Measurements from ENCODE around the gene LPP. TPM values are rescaled to one million over a fixed set of nuclear protein-coding genes. Genes with fewer than 3 reads are reported as not detected.

Gene LPP
- total RNA-seq, 1 donor from 2014 or later = 93.9 TPM

- TF ChIP-seq CTCF (conservative IDR thresholded peaks at IDR 0.05; ENCODE audit: low read depth, low read length) = no peak
- no peak overlapping the region for H3K4me3 ChIP-seq (ENCODE audit: low read depth, low read length)
- DNase-seq (ENCODE audit: low read depth) = no peak
Observed at GRCh38 chr3:188660415-188660814, 506.5 kb downstream of the LPP start.

DNA sequence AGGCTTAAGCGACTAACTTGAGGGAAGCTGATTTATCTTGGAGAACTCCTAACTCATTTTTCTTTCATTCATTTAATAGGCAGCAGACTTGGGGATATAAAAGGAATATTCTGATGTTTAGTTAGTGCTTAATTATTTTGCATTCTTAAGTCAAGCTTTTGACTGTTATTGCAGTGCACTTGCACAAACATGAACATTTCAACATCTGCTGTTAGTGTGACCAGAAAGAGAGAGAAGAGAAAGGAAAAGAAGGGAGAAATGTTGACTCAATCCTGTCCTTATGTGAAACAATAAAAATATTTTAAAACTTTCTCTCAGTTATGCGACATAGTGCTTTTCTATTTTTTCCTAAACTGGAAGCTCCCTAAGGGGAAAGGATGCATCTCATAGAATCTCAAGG lies 507.8 kb downstream of the LPP start:
- no peak for DNase-seq (ENCODE audit: low read depth)
- H3K4me3 ChIP-seq (ENCODE audit: low read depth, low read length) = no peak overlapping the region
- TF ChIP-seq CTCF (conservative IDR thresholded peaks at IDR 0.05; ENCODE audit: low read depth, low read length) = no peak

DNA sequence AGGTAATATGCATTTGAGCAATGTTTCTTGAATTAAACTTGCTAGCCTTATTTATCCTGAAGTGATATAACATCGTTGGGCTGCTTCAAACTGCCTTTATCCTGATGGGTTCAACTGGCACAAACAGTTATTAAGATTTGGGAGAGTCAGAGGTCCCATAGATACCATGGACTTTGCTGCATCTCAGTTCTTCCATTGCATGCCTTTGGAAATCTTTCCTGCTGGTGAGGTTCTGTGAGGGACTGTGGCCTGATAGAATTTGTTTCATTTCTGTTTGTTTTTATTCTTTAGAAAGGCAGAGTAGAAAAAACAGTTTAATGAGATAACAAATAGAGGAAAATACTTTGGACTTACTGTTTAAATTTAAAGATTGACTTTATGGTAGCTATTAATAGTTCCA lies 508.3 kb downstream of the LPP start:
- no peak overlapping the region for H3K4me3 ChIP-seq (ENCODE audit: low read depth, low read length)
- no peak for DNase-seq (ENCODE audit: low read depth)
- no peak for TF ChIP-seq CTCF (conservative IDR thresholded peaks at IDR 0.05; ENCODE audit: low read depth, low read length)

DNA sequence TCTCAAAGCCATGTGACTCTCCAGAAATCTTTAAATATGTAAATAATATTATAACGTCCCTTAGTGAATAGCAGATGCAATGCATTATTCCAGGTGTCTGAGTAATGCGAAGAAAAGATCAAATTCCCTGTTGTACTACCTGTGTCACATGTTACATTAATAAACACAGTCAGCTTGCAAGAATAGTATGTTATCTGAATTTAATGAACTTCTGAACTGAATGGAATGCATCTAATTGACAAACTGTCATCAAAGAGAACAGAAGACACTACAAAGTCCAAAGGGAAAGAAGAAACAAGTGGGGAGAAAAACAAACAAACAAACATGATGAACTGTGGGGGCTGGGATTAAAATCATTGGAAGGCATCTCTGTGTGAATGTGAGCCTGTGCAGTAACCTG lies 508.8 kb downstream of the LPP start:
- no peak for DNase-seq (ENCODE audit: low read depth)
- no peak overlapping the region for H3K4me3 ChIP-seq (ENCODE audit: low read depth, low read length)
- no peak for TF ChIP-seq CTCF (conservative IDR thresholded peaks at IDR 0.05; ENCODE audit: low read depth, low read length)

DNA sequence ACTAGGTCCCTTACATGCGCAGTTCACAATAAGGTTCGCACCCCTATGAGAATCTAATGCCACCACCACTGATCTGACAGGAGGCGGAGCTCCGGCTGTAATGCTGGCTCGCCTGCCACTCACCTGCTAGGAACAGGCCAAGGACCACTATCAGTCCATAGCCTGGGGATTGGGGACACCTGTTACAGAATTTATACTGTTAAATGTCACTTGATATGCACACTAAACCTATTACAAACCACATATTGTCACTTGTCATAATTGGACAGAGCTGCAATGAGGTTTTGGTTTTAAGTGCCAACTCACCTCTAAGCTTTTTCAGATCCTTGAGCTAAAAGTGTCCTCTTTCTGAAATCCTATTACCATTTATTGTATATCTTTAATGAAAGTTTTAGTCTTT lies 509.9 kb downstream of the LPP start:
- TF ChIP-seq CTCF (conservative IDR thresholded peaks at IDR 0.05; ENCODE audit: low read depth, low read length) = no peak
- no peak for DNase-seq (ENCODE audit: low read depth)
- H3K4me3 ChIP-seq (ENCODE audit: low read depth, low read length) = no peak overlapping the region

GRCh38 chr3:188664795-188665194 lies 510.8 kb downstream of the LPP start:
- DNase-seq (ENCODE audit: low read depth) = no peak
- peak; percentile 49 for TF ChIP-seq CTCF (conservative IDR thresholded peaks at IDR 0.05; ENCODE audit: low read depth, low read length)
- no peak overlapping the region for H3K4me3 ChIP-seq (ENCODE audit: low read depth, low read length)

DNA sequence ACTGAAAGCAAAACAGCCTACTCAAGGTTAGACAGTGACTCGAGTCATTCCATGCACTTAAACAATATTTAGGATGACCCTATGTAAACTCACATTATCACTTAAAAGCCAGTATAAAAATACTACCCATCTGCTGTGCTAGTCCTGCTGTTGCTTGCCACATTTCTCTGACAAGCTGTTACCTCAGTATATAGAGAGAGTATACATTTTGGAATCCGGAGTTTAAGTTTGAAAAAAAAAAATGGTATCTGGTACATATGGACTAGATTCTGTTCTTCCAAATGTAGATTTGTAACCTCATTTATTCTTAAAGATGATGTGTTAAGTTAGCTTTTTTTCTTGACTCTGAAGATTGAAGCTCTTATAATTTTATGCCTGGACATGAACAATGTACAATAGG lies 514.0 kb downstream of the LPP start:
- DNase-seq (ENCODE audit: low read depth) = no peak
- no peak overlapping the region for H3K4me3 ChIP-seq (ENCODE audit: low read depth, low read length)

More for the DNA sequence above, 514.0 kb downstream of the LPP start:
- TF ChIP-seq CTCF (conservative IDR thresholded peaks at IDR 0.05; ENCODE audit: low read depth, low read length) = no peak
